ENCODE results near the gene GABRG3. TPM values are rescaled to one million over a fixed set of nuclear protein-coding genes. Genes with fewer than 3 reads are reported as not detected.

Gene GABRG3
- total RNA-seq, 1 donor from 2014 or later, result 0.24 TPM

DNA sequence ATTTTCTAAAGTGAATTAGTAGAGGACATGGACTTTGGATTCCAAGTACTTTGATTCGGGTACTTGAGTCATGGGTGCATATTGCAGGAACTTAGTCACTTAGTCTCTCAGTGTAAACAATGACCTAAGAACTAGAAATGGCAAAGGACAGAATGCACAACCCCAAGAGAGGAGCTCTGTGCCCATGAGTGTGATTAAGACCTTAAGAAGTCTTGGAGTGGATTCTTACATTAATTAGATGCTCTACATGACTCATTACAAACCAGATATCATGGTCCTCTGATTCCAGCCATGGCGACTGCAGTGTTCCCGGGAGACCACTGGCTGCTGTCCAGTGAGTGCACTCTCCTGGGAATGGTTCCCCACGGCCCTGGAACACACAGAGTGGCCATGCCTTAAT is 251.5 kb downstream of the GABRG3 start:
- H3K27ac Mint-ChIP-seq, result no peak overlapping the region
- TF ChIP-seq CTCF (IDR thresholded peaks at IDR 0.05; ENCODE audit: unreplicated experiment), result no peak
- no peaks in the 10 kb centered on the region for H3K4me1 Mint-ChIP-seq (ENCODE audit: low read depth)

GRCh38 chr15:27223179-27223578 is 252.2 kb downstream of the GABRG3 start:
- H3K27me3 Mint-ChIP-seq, result peaks cover 12% of the 10 kb centered on the region
- H3K9me3 Mint-ChIP-seq (ENCODE audit: low read depth), result no peaks in the 10 kb centered on the region
- TF ChIP-seq CTCF (IDR thresholded peaks at IDR 0.05; ENCODE audit: unreplicated experiment), result no peak
- H3K4me1 Mint-ChIP-seq (ENCODE audit: low read depth), result no peaks in the 10 kb centered on the region
- no peak overlapping the region for H3K4me3 Mint-ChIP-seq (ENCODE audit: low read depth)
- no peaks in the 10 kb centered on the region for H3K36me3 Mint-ChIP-seq (ENCODE audit: insufficient read depth)
- H3K27ac Mint-ChIP-seq, result no peak overlapping the region
- DNase-seq (ENCODE audit: low spot score, unreplicated experiment), result no peak

More for the DNA sequence above, 251.5 kb downstream of the GABRG3 start:
- Mint-ChIP-seq H3K4me3 (ENCODE audit: low read depth) (no peak overlapping the region), H3K9me3 (ENCODE audit: low read depth) (no peaks in the 10 kb centered on the region), H3K36me3 (ENCODE audit: insufficient read depth) (no peaks in the 10 kb centered on the region), H3K27me3 (peaks cover 13% of the 10 kb centered on the region)
- no peak for DNase-seq (ENCODE audit: low spot score, unreplicated experiment)

GRCh38 chr15:27231811-27232210 is 260.8 kb downstream of the GABRG3 start:
- peaks cover 20% of the 10 kb centered on the region for H3K27me3 Mint-ChIP-seq
- H3K9me3 Mint-ChIP-seq (ENCODE audit: low read depth), result peaks cover 5% of the 10 kb centered on the region
- no peak for TF ChIP-seq CTCF (IDR thresholded peaks at IDR 0.05; ENCODE audit: unreplicated experiment)
- no peak overlapping the region for H3K4me3 Mint-ChIP-seq (ENCODE audit: low read depth)
- H3K27ac Mint-ChIP-seq, result no peak overlapping the region
- H3K36me3 Mint-ChIP-seq (ENCODE audit: insufficient read depth), result no peaks in the 10 kb centered on the region
- no peak for DNase-seq (ENCODE audit: low spot score, unreplicated experiment)
- H3K4me1 Mint-ChIP-seq (ENCODE audit: low read depth), result peaks cover 18% of the 10 kb centered on the region

DNA sequence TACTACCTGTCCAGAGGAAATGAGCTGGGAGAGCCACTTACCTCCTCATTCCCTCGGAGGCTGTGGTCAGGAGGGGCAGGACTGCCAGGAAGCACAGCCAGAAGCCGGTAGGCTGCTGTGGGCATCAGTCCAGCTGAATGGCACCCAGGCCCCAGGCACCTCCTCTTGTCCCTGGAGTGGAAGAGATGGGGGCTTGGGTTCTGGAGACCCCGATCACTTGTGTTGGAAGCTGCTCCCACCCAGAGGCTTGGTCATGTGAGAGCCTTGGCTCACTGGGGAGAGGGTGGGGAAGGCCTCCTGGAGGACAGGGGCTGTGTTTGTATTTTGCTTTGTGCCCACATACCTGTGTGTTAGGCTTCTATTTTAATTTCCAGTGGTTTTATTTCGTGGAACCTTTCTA is 261.9 kb downstream of the GABRG3 start:
- H3K27ac Mint-ChIP-seq, result no peak overlapping the region
- DNase-seq (ENCODE audit: low spot score, unreplicated experiment), result no peak
- H3K36me3 Mint-ChIP-seq (ENCODE audit: insufficient read depth), result no peaks in the 10 kb centered on the region
- TF ChIP-seq CTCF (IDR thresholded peaks at IDR 0.05; ENCODE audit: unreplicated experiment), result no peak
- H3K9me3 Mint-ChIP-seq (ENCODE audit: low read depth), result peaks cover 5% of the 10 kb centered on the region
- peaks cover 29% of the 10 kb centered on the region for H3K27me3 Mint-ChIP-seq
- H3K4me1 Mint-ChIP-seq (ENCODE audit: low read depth), result peaks cover 18% of the 10 kb centered on the region
- H3K4me3 Mint-ChIP-seq (ENCODE audit: low read depth), result no peak overlapping the region

GRCh38 chr15:27234593-27234992 is 263.6 kb downstream of the GABRG3 start:
- no peak for TF ChIP-seq CTCF (IDR thresholded peaks at IDR 0.05; ENCODE audit: unreplicated experiment)
- no peaks in the 10 kb centered on the region for H3K9me3 Mint-ChIP-seq (ENCODE audit: low read depth)
- no peaks in the 10 kb centered on the region for H3K36me3 Mint-ChIP-seq (ENCODE audit: insufficient read depth)
- H3K4me1 Mint-ChIP-seq (ENCODE audit: low read depth), result peaks cover 18% of the 10 kb centered on the region
- DNase-seq (ENCODE audit: low spot score, unreplicated experiment), result no peak
- peaks cover 31% of the 10 kb centered on the region for H3K27me3 Mint-ChIP-seq
- H3K27ac Mint-ChIP-seq, result no peak overlapping the region
- H3K4me3 Mint-ChIP-seq (ENCODE audit: low read depth), result no peak overlapping the region
